Thoracic aorta (tissue), 2 donors: Measurements from ENCODE around the gene APBA2. TPM values are rescaled to one million over a fixed set of nuclear protein-coding genes. Genes with fewer than 3 reads are reported as not detected.
"Not testable (repeated sequence)": the region's sequence is repeated elsewhere in the genome, so short reads cannot be mapped to it uniquely, and the experiment has no call there.

Experiments
- ATAC-seq: fragments of 150-250 bp; one replicate; pipeline ENCODE4 v1.8.0; 2017; ENCODE audit warnings: low read depth; ENCODE audit not compliant: insufficient number of reproducible peaks, low FRiP score
- DNase-seq: peaks from one replicate; pipeline ENCODE4 v3.0.0-alpha.2; 2020; ENCODE audit warnings: low spot score
- H3K27ac ChIP-seq, 2 donors: fragments of 200-600 bp; sonication (generic); 1 replicate in 1 of 2; 2 replicates in 1 of 2; pipeline ENCODE4 v1.5.1; 2016; ENCODE audit warnings: mild to moderate bottlenecking in 2 of 2, moderate library complexity in 2 of 2
- H3K27me3 ChIP-seq: fragments of 200-600 bp; sonication (generic); replicated peaks from 2 replicates; pipeline ENCODE4 v1.6.0; 2016; ENCODE audit warnings: mild to moderate bottlenecking; ENCODE audit not compliant: insufficient read depth
- H3K36me3 ChIP-seq: fragments of 200-600 bp; sonication (generic); one replicate; pipeline ENCODE4 v1.5.1; 2016
- H3K4me1 ChIP-seq, 2 donors: fragments of 200-600 bp; sonication (generic); 1 replicate in 1 of 2; 2 replicates in 1 of 2; pipeline versions ENCODE4 v1.5.1 to v1.6.0; 2016; ENCODE audit warnings: low read depth in 2 of 2, mild to moderate bottlenecking in 1 of 2; ENCODE audit not compliant: control insufficient read depth in 1 of 2
- H3K4me3 ChIP-seq: fragments of 200-600 bp; sonication (generic); 2 replicates; pipeline ENCODE4 v1.5.1; 2016; ENCODE audit warnings: mild to moderate bottlenecking
- H3K9me3 ChIP-seq: fragments of 200-600 bp; sonication (generic); 2 replicates; pipeline ENCODE4 v1.5.1; 2016
- CTCF ChIP-seq: fragments of 200-600 bp; sonication (generic); IDR thresholded peaks from one replicate; pipeline ENCODE4 v1.5.1; 2019; ENCODE audit warnings: antibody characterized with exemption
- total RNA-seq, 2 donors: library from RNA; depleted of rRNA; stranded (reverse); fragments of >200 nt; gene quantifications; one replicate each; pipeline versions ENCODE4 v1.1.0 to v1.2.3, GENCODE V29; 2016

APBA2 gene
- total RNA-seq, 2 donors from 2014 or later, result 4.9 to 5.6 TPM

DNA sequence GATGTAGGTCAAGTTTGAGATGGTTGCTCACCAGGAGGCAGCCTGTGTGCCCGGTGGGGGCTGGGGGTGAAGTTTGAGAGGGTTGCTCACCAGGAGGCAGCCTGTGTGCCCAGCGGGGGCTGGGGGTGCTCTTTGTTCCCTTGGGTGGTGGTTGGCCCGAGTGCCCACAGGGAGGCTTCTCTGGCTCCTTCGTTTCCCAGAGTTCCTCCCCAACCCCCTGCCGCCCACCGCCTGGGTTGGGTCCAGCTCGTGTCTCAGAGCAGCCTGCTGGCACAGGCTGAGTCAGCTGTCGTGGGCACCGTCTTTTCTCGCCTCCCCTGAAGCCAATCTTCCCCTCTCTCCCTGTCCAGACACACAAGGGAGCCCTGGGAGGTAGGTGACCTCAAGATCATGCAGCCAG is 3.1 kb downstream of the APBA2 start:
- Histone ChIP-seq H3K27ac (no peak overlapping the region), H3K4me3 (no peak overlapping the region), H3K9me3 (no peaks in the 10 kb centered on the region), H3K27me3 (peaks cover 3% of the 10 kb centered on the region), H3K4me1 (peaks cover 0 to 12% of the 10 kb centered on the region in 2 donors), H3K36me3 (no peaks in the 10 kb centered on the region)
- no peak for DNase-seq
- ATAC-seq, result no peak
- no peak for TF ChIP-seq CTCF

DNA sequence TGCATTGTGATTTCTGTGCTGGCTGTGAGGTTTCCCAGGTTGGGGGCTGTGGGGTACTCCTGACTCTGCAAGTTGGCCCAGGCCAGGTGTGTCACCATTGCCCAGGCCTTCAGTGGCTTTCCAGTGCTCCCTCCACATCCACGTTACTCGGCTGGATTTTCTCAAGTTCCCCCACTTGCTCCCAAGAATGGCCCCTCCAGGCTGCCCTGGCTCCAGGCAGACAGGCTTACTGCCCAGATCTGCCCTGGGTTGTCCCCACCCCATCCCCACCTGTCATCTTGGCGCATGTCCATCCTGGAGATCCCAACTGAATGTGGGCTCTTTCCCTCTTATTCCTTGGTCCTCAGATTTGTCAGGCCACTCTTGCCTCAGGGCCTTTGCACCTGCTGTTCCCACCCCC is 3.6 kb downstream of the APBA2 start:
- Histone ChIP-seq H3K27ac (no peak overlapping the region), H3K9me3 (no peaks in the 10 kb centered on the region), H3K4me1 (peaks cover 0 to 12% of the 10 kb centered on the region in 2 donors), H3K4me3 (no peak overlapping the region), H3K36me3 (no peaks in the 10 kb centered on the region), H3K27me3 (peaks cover 3% of the 10 kb centered on the region)
- DNase-seq (no peak), ATAC-seq (no peak)
- no peak for TF ChIP-seq CTCF

DNA sequence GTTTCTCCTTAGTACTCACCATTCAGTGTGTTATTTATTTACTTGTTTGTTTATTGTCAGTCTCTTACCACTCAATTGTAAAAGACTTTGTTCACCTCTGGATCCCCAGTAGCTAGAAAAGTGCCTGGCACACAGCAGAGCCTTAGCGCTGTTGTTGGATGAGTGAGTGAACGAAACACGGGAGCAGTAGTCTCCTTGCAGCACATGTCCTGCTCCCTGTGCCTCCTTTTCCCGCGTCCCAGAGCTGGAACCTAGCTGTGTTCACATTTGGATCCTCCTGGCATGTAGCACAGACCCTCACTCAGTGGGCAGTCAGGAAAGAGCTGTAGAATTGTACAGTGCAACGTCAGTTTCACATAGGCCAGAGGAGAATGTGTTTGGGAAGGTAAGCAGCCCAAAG is 4.1 kb downstream of the APBA2 start:
- H3K27ac ChIP-seq, H3K4me3 ChIP-seq, H3K27me3 ChIP-seq, H3K9me3 ChIP-seq, DNase-seq, H3K36me3 ChIP-seq, ATAC-seq: not testable (repeated sequence)
- H3K4me1 ChIP-seq, result peaks cover 0 to 12% of the 10 kb centered on the region in 2 donors

- H3K4me3 ChIP-seq, ATAC-seq: not testable (repeated sequence)
Observed at GRCh38 chr15:28890291-28890690, 4.5 kb downstream of the APBA2 start.

GRCh38 chr15:28890711-28891495 is 5.1 kb downstream of the APBA2 start:
- H3K4me1 ChIP-seq, result peaks cover 0 to 5% of the 10 kb centered on the region in 2 donors
- no peak overlapping the region for H3K27ac ChIP-seq
- ATAC-seq (no peak), DNase-seq (no peak)
- no peak overlapping the region for H3K4me3 ChIP-seq
- no peaks in the 10 kb centered on the region for H3K9me3 ChIP-seq
- peaks cover 3% of the 10 kb centered on the region for H3K27me3 ChIP-seq
- H3K36me3 ChIP-seq, result no peaks in the 10 kb centered on the region
- TF ChIP-seq CTCF, result no peak

More at GRCh38 chr15:28890291-28890690, 4.5 kb downstream of the APBA2 start:
- H3K4me1 ChIP-seq, DNase-seq, H3K36me3 ChIP-seq, H3K27ac ChIP-seq, H3K27me3 ChIP-seq, H3K9me3 ChIP-seq: not testable (repeated sequence)

DNA sequence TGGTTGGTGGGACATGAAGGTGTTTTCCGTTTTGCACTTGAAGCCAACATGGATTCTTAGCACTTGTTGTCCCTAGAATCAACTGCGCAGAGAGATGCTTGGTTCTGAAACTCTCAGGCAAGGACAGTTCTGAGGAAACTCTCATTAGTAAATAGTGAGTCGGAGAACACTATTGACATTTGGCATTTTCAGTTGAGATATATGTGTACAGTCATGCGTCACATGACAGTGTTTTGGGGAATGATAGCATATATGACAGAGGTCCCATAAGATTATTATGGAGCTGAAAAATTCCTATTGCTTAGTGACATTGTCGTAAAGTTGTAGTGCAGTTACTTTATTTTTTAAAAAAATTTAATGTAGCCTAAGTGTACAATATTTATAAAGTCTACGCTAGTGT is 5.8 kb downstream of the APBA2 start:
- Histone ChIP-seq H3K27ac (no peak overlapping the region), H3K4me1 (peaks cover 0 to 4% of the 10 kb centered on the region in 2 donors), H3K36me3 (no peaks in the 10 kb centered on the region), H3K9me3 (no peaks in the 10 kb centered on the region), H3K27me3 (peaks cover 2% of the 10 kb centered on the region), H3K4me3 (no peak overlapping the region)
- ATAC-seq (no peak), DNase-seq (no peak)
- no peak for TF ChIP-seq CTCF
